GM23338 (cell line): ENCODE data around the gene HOTAIR.

ENCODE experiments used
- CREB1 ChIP-seq: fragments of 250-450 bp; sonication (Bioruptor Pico); IDR thresholded peaks from 2 replicates; pipeline ENCODE4 v1.5.0; 2020; ENCODE audit warnings: low read depth, mild to moderate bottlenecking, moderate library complexity
- CTCF ChIP-seq, 2 experiments: fragments of 200-600 bp in 1 of 2; sonication (generic) in 1 of 2; conservative IDR thresholded peaks; 2 replicates each; pipeline versions ENCODE4 v1.5.1 to v1.6.1; 2016 to 2017; ENCODE audit warnings: antibody characterized with exemption in 2 of 2, low read depth in 2 of 2, mild to moderate bottlenecking in 2 of 2, moderate library complexity in 1 of 2
- ETS1 ChIP-seq: IDR thresholded peaks from 2 replicates; pipeline ENCODE4 v1.6.1; 2016; ENCODE audit warnings: antibody characterized with exemption
- EZH2 ChIP-seq: fragments of 200-600 bp; sonication (generic); IDR thresholded peaks from one replicate; pipeline ENCODE4 v1.8.0; 2017; ENCODE audit warnings: antibody characterized with exemption, mild to moderate bottlenecking, low read depth; ENCODE audit not compliant: unreplicated experiment
- EZH2phosphoT487 ChIP-seq: fragments of 200-600 bp; sonication (generic); IDR thresholded peaks from one replicate; pipeline ENCODE4 v1.8.1; 2018; ENCODE audit warnings: antibody characterized with exemption; ENCODE audit not compliant: unreplicated experiment
- POLR2AphosphoS5 ChIP-seq: IDR thresholded peaks from 2 replicates; pipeline ENCODE4 v1.6.1; 2016; ENCODE audit warnings: antibody characterized with exemption, low read depth
- ZNF114 ChIP-seq: fragments of 250-450 bp; sonication (Bioruptor Pico); IDR thresholded peaks from 2 replicates; pipeline ENCODE4 v1.5.0; 2020; ENCODE audit warnings: mild to moderate bottlenecking, moderate library complexity
- ZNF331 ChIP-seq: fragments of 250-450 bp; sonication (Bioruptor Pico); IDR thresholded peaks from 2 replicates; pipeline ENCODE4 v1.5.0; 2020; ENCODE audit warnings: low read depth, mild to moderate bottlenecking, moderate library complexity
- TF ChIP-seq, protein P1 (sequence below): IDR thresholded peaks from one replicate; pipeline ENCODE4 v1.6.1; 2018; ENCODE audit warnings: antibody characterized with exemption; ENCODE audit not compliant: unreplicated experiment

DNA sequence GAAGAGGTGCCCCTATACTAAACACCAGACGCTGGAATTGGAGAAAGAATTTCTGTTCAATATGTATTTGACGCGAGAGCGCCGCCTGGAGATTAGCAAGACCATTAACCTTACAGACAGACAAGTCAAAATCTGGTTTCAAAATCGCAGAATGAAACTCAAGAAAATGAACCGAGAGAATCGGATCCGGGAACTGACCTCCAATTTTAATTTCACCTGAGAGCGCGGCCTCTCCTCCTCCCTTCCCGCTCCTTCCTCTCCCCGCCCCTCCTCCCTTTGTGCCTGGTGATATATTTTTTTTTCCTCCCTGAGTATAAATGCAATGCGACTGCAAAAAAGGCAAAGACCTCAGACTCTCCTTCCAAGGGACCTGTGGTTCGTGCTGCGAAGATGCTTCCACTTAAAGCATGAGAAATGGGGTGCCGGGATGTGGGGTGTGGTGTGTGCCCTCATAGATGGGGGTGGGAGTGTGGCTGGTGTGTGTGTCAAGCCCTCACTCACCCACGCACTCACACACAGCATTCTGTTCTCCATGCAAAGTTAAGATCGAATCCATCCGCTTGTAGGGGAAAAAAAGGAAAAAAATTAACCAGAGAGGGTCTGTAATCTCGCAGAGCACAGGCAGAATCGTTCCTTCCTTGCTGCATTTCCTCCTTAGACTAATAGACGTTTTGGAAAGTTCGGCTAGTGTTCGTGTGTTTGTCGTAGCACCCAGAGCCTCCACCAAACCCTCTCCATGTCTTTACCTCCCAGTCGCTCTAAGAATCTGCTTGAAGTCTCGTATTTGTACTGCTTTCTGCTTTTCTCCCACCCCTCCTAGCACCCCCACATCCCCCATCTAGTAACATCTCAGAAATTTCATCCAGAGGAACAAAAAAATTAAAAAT, 14.7 kb upstream of the HOTAIR start:
- TF ChIP-seq CTCF (conservative IDR thresholded peaks at IDR 0.05; ENCODE audit: low read depth in 2 of 2) (peak; percentile 39 to 56), EZH2 (peak; percentile 91), POLR2AphosphoS5 (no peak), ZNF114 (CRISPR knock-in tag) (no peak), ETS1 (no peak), CREB1 (CRISPR knock-in tag) (no peak), ZNF331 (CRISPR knock-in tag) (no peak), EZH2phosphoT487 (peak; percentile 78)
- TF ChIP-seq, protein P1, sequence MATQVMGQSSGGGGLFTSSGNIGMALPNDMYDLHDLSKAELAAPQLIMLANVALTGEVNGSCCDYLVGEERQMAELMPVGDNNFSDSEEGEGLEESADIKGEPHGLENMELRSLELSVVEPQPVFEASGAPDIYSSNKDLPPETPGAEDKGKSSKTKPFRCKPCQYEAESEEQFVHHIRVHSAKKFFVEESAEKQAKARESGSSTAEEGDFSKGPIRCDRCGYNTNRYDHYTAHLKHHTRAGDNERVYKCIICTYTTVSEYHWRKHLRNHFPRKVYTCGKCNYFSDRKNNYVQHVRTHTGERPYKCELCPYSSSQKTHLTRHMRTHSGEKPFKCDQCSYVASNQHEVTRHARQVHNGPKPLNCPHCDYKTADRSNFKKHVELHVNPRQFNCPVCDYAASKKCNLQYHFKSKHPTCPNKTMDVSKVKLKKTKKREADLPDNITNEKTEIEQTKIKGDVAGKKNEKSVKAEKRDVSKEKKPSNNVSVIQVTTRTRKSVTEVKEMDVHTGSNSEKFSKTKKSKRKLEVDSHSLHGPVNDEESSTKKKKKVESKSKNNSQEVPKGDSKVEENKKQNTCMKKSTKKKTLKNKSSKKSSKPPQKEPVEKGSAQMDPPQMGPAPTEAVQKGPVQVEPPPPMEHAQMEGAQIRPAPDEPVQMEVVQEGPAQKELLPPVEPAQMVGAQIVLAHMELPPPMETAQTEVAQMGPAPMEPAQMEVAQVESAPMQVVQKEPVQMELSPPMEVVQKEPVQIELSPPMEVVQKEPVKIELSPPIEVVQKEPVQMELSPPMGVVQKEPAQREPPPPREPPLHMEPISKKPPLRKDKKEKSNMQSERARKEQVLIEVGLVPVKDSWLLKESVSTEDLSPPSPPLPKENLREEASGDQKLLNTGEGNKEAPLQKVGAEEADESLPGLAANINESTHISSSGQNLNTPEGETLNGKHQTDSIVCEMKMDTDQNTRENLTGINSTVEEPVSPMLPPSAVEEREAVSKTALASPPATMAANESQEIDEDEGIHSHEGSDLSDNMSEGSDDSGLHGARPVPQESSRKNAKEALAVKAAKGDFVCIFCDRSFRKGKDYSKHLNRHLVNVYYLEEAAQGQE = no peak
